Stimulated activated CD4-positive, alpha-beta T cell treated with anti-CD3 and anti-CD28 coated beads, Interleukin-2, amount 100 ng/mL, for 4 hours (primary cell): ENCODE data around the gene LPAR2.
A peak's percentile ranks its signal among the peaks of the same experiment; 100 is the strongest.

Experiments
- DNase-seq: peaks from one replicate; pipeline ENCODE4 v3.0.0-alpha.2; 2020; ENCODE audit warnings: low read depth

LPAR2 gene

GRCh38 chr19:19653597-19654147, 25.7 kb upstream of the LPAR2 start:
- no peak for DNase-seq

- no peak for DNase-seq
Observed at GRCh38 chr19:19652482-19653295, 24.7 kb upstream of the LPAR2 start.

GRCh38 chr19:19651076-19651475, 23.1 kb upstream of the LPAR2 start:
- DNase-seq = no peak

- no peak for DNase-seq
Observed at GRCh38 chr19:19650331-19650730, 22.3 kb upstream of the LPAR2 start.

- DNase-seq = no peak
Observed at GRCh38 chr19:19649580-19649995, 21.6 kb upstream of the LPAR2 start.

- DNase-seq = no peak
Observed at GRCh38 chr19:19649155-19649554, 21.1 kb upstream of the LPAR2 start.

- DNase-seq = no peak
Observed at GRCh38 chr19:19647037-19647835, 19.2 kb upstream of the LPAR2 start.

GRCh38 chr19:19645233-19645870, 17.3 kb upstream of the LPAR2 start:
- no peak for DNase-seq

GRCh38 chr19:19644054-19644388, 16.0 kb upstream of the LPAR2 start:
- DNase-seq = no peak

GRCh38 chr19:19643158-19644053, 15.4 kb upstream of the LPAR2 start, which contains the start of gene GMIP:
Gene GMIP (minus strand): TSS chr19:19643657. CDS start chr19:19643529, 128 bp downstream.
- DNase-seq = peak; percentile 76

GRCh38 chr19:19642506-19643157, 14.6 kb upstream of the LPAR2 start:
- DNase-seq = no peak

GRCh38 chr19:19637523-19638251, 9.7 kb upstream of the LPAR2 start:
- DNase-seq = no peak

- DNase-seq = no peak
Observed at GRCh38 chr19:19637186-19637522, 9.1 kb upstream of the LPAR2 start.

- DNase-seq = no peak
Observed at GRCh38 chr19:19636573-19637185, 8.7 kb upstream of the LPAR2 start.

- DNase-seq = no peak
Observed at GRCh38 chr19:19635313-19635702, 7.3 kb upstream of the LPAR2 start.

GRCh38 chr19:19634516-19635312, 6.7 kb upstream of the LPAR2 start:
- no peak for DNase-seq

- no peak for DNase-seq
Observed at GRCh38 chr19:19633711-19634515, 5.9 kb upstream of the LPAR2 start.

- no peak for DNase-seq
Observed at GRCh38 chr19:19632661-19633060, 4.6 kb upstream of the LPAR2 start.
